ENCODE results near the gene DHX32. TPM values are rescaled to one million over a fixed set of nuclear protein-coding genes. Genes with fewer than 3 reads are reported as not detected.

Gene DHX32
- total RNA-seq, 1 experiment from 2014 or later = 12.0 TPM

DNA sequence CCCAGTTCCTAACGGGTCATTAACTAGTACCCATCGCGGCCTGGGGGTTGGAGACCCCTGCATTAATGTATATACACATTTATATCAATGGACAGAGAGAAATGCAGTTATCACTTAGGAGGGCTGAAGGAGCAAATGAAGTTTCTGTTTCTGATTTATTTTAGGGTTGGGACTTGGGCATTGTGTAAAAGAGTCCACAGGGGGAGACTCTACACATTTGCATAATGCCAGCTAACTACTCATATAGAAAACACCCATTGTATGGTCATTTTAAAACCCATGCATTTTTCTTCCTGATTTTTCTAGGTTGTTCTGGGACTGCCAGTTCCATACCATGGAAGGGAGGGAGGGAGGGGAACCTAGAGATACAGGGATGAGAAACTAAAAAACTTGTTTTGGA is 34.2 kb downstream of the DHX32 start:
- no peak overlapping the region for H3K56ac ChIP-seq (ENCODE audit: insufficient read length, low read depth, low read length)
- no peak overlapping the region for H2BK12ac ChIP-seq (ENCODE audit: insufficient read length, low read depth, low read length)
- no peak overlapping the region for H4K5ac ChIP-seq (ENCODE audit: insufficient read length, low read depth, low read length)
- no peak for DNase-seq
- no peak overlapping the region for H3K27ac ChIP-seq (ENCODE audit: insufficient read length, low read depth, low read length)
- H3K4me2 ChIP-seq (ENCODE audit: insufficient read depth, insufficient read length, low read length) = no peak overlapping the region
- no peak overlapping the region for H3T11ph ChIP-seq (ENCODE audit: low read length)
- H3K27me3 ChIP-seq (ENCODE audit: insufficient read depth, low read length) = no peaks in the 10 kb centered on the region
- no peak overlapping the region for H3K27ac Mint-ChIP-seq
- WGBS (ENCODE audit: extremely low coverage, insufficient read length, low lambda C conversion rate) = no CpG with 5 or more reads among the region's 3 CpGs
- H3K4me1 ChIP-seq (ENCODE audit: insufficient read depth, low read length) = no peaks in the 10 kb centered on the region
- H3K9ac ChIP-seq (ENCODE audit: extremely low read depth, insufficient read length, low read length) = no peak overlapping the region
- no peaks in the 10 kb centered on the region for H3K27me3 Mint-ChIP-seq (ENCODE audit: low read depth)
- H3K14ac ChIP-seq (ENCODE audit: insufficient read depth, low read length) = no peak overlapping the region
- H3K79me1 ChIP-seq (ENCODE audit: insufficient read depth, low read depth, low read length, poor library complexity, severe bottlenecking) = no peaks in the 10 kb centered on the region
- no peaks in the 10 kb centered on the region for H3K23me2 ChIP-seq (ENCODE audit: insufficient read length, low read depth, low read length, poor library complexity, severe bottlenecking)
- no peak overlapping the region for H3K4me3 Mint-ChIP-seq
- peaks cover 12 to 36% (median 24%) of the 10 kb centered on the region in 3 experiments for H3K36me3 Mint-ChIP-seq (ENCODE audit: insufficient read depth in 1 of 3, low read depth in 3 of 3)
- H3K9me3 Mint-ChIP-seq = no peaks in the 10 kb centered on the region
- peaks cover 2% of the 10 kb centered on the region for H4K20me1 ChIP-seq (ENCODE audit: control insufficient read depth, insufficient read depth, insufficient read length)
- no peak overlapping the region for H2BK120ac ChIP-seq (ENCODE audit: low read depth, low read length, poor library complexity, severe bottlenecking)
- H2AK5ac ChIP-seq (ENCODE audit: insufficient read length, low read length) = no peak overlapping the region
- no peak overlapping the region for H3K18ac ChIP-seq (ENCODE audit: insufficient read length, low read depth, low read length)
- no peaks in the 10 kb centered on the region for H3K79me2 ChIP-seq (ENCODE audit: insufficient read depth, low read length)
- no peak overlapping the region for H2BK20ac ChIP-seq (ENCODE audit: low read depth, low read length, poor library complexity, severe bottlenecking)
- H4K91ac ChIP-seq (ENCODE audit: insufficient read length, low read depth, low read length) = no peak overlapping the region
- H3K9me3 ChIP-seq (ENCODE audit: control insufficient read depth, low read depth, low read length) = no peaks in the 10 kb centered on the region
- H4K8ac ChIP-seq (replicated peaks; ENCODE audit: insufficient read length, low read depth, low read length) = no peak overlapping the region
- H2BK15ac ChIP-seq (ENCODE audit: low read depth, low read length) = no peak overlapping the region
- no peak overlapping the region for H3K4ac ChIP-seq (ENCODE audit: low read depth, low read length)
- TF ChIP-seq, protein P1, sequence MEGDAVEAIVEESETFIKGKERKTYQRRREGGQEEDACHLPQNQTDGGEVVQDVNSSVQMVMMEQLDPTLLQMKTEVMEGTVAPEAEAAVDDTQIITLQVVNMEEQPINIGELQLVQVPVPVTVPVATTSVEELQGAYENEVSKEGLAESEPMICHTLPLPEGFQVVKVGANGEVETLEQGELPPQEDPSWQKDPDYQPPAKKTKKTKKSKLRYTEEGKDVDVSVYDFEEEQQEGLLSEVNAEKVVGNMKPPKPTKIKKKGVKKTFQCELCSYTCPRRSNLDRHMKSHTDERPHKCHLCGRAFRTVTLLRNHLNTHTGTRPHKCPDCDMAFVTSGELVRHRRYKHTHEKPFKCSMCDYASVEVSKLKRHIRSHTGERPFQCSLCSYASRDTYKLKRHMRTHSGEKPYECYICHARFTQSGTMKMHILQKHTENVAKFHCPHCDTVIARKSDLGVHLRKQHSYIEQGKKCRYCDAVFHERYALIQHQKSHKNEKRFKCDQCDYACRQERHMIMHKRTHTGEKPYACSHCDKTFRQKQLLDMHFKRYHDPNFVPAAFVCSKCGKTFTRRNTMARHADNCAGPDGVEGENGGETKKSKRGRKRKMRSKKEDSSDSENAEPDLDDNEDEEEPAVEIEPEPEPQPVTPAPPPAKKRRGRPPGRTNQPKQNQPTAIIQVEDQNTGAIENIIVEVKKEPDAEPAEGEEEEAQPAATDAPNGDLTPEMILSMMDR (conservative IDR thresholded peaks at IDR 0.05) = no peak
- no peak overlapping the region for H2AFZ ChIP-seq (ENCODE audit: low read length)
- H3K23ac ChIP-seq (ENCODE audit: insufficient read length, low read depth, low read length) = no peak overlapping the region
- H2BK5ac ChIP-seq (ENCODE audit: insufficient read length, low read length) = no peak overlapping the region
- H3K4me1 Mint-ChIP-seq = no peaks in the 10 kb centered on the region
